Ectodermal cell (in vitro differentiated cells): ENCODE measurements around the gene C2orf49.
A peak's percentile ranks its signal among the peaks of the same experiment; 100 is the strongest.

ENCODE experiments used
- H3K27ac ChIP-seq: 2 replicates; pipeline ENCODE4 v1.7.0; 2013; ENCODE audit warnings: mild to moderate bottlenecking, low read depth, low read length; ENCODE audit not compliant: insufficient read depth, poor library complexity, severe bottlenecking
- H3K27me3 ChIP-seq: 2 replicates; pipeline ENCODE4 v1.7.0; 2013; ENCODE audit warnings: mild to moderate bottlenecking, low read length; ENCODE audit not compliant: insufficient read depth, control insufficient read depth, poor library complexity, severe bottlenecking
- H3K36me3 ChIP-seq: one replicate; pipeline ENCODE4 v1.7.0; 2013; ENCODE audit warnings: low read length; ENCODE audit not compliant: control insufficient read depth, insufficient read depth
- H3K4me1 ChIP-seq: one replicate; pipeline ENCODE4 v1.7.0; 2013; ENCODE audit warnings: low read length; ENCODE audit not compliant: control insufficient read depth, insufficient read depth
- H3K4me3 ChIP-seq: 2 replicates; pipeline ENCODE4 v1.7.0; 2013; ENCODE audit warnings: low read depth, low read length, control low read depth; ENCODE audit not compliant: insufficient read depth
- H3K9me3 ChIP-seq: 2 replicates; pipeline ENCODE4 v1.7.0; 2013; ENCODE audit warnings: mild to moderate bottlenecking, low read length, moderate library complexity; ENCODE audit not compliant: control insufficient read depth
- WGBS, 2 experiments: methylation state at CpG; one replicate each; pipeline ENCODE4 v1.1.7; 2013; ENCODE audit warnings: missing lambda C conversion rate in 2 of 2; 5-methylcytosine and 5-hydroxymethylcytosine counted together

The C2orf49 gene

GRCh38 chr2:105390454-105390853 lies 53.1 kb downstream of the C2orf49 start:
- Histone ChIP-seq H3K27me3 (no peaks in the 10 kb centered on the region), H3K27ac (no peak overlapping the region), H3K36me3 (peaks cover 7% of the 10 kb centered on the region), H3K4me3 (no peak overlapping the region), H3K4me1 (no peaks in the 10 kb centered on the region), H3K9me3 (no peaks in the 10 kb centered on the region)

- 94 to 96% methylated on average over 5 of the region's 5 CpGs for WGBS, 2 experiments
These were observed 53.8 kb downstream of the C2orf49 start for GRCh38 chr2:105391058-105391627.

GRCh38 chr2:105391763-105392662 lies 54.7 kb downstream of the C2orf49 start:
- Histone ChIP-seq H3K9me3 (no peaks in the 10 kb centered on the region), H3K36me3 (no peaks in the 10 kb centered on the region), H3K27ac (no peak overlapping the region), H3K4me1 (no peaks in the 10 kb centered on the region), H3K4me3 (no peak overlapping the region), H3K27me3 (no peaks in the 10 kb centered on the region)
- WGBS, 2 experiments = 95% methylated on average over 9 of the region's 9 CpGs

More at GRCh38 chr2:105391058-105391627, 53.8 kb downstream of the C2orf49 start:
- Histone ChIP-seq H3K27me3 (no peaks in the 10 kb centered on the region), H3K9me3 (no peaks in the 10 kb centered on the region), H3K4me1 (no peaks in the 10 kb centered on the region), H3K36me3 (no peaks in the 10 kb centered on the region), H3K27ac (no peak overlapping the region), H3K4me3 (no peak overlapping the region)

GRCh38 chr2:105393373-105394055 lies 56.2 kb downstream of the C2orf49 start:
- no peak overlapping the region for H3K4me3 ChIP-seq
- peaks cover 7% of the 10 kb centered on the region for H3K4me1 ChIP-seq
- no peak overlapping the region for H3K27ac ChIP-seq
- no peaks in the 10 kb centered on the region for H3K9me3 ChIP-seq
- 96 to 97% methylated on average over 13 of the region's 13 CpGs for WGBS, 2 experiments
- no peaks in the 10 kb centered on the region for H3K36me3 ChIP-seq
- H3K27me3 ChIP-seq = no peaks in the 10 kb centered on the region

GRCh38 chr2:105394951-105395611 lies 57.7 kb downstream of the C2orf49 start:
- H3K4me1 ChIP-seq = peaks cover 7% of the 10 kb centered on the region
- H3K4me3 ChIP-seq = no peak overlapping the region
- H3K36me3 ChIP-seq = no peaks in the 10 kb centered on the region
- no peaks in the 10 kb centered on the region for H3K9me3 ChIP-seq
- peaks cover 11% of the 10 kb centered on the region for H3K27me3 ChIP-seq
- no peak overlapping the region for H3K27ac ChIP-seq
- WGBS, 2 experiments = 93 to 95% methylated on average over 12 of the region's 12 CpGs

GRCh38 chr2:105395691-105396090 lies 58.4 kb downstream of the C2orf49 start:
- Histone ChIP-seq H3K36me3 (no peaks in the 10 kb centered on the region), H3K4me1 (peaks cover 7% of the 10 kb centered on the region), H3K9me3 (no peaks in the 10 kb centered on the region), H3K27me3 (peaks cover 12% of the 10 kb centered on the region), H3K27ac (no peak overlapping the region), H3K4me3 (no peak overlapping the region)
- WGBS, 2 experiments = 95 to 96% methylated on average over 7 of the region's 7 CpGs

- Histone ChIP-seq H3K36me3 (no peaks in the 10 kb centered on the region), H3K4me3 (no peak overlapping the region), H3K9me3 (no peaks in the 10 kb centered on the region), H3K27ac (no peak overlapping the region), H3K27me3 (peaks cover 12% of the 10 kb centered on the region), H3K4me1 (peaks cover 7% of the 10 kb centered on the region)
- WGBS, 2 experiments = 89 to 93% methylated on average over 12 of the region's 12 CpGs
These were observed 59.1 kb downstream of the C2orf49 start for GRCh38 chr2:105396254-105397024.

GRCh38 chr2:105397025-105397722 lies 59.8 kb downstream of the C2orf49 start:
- Histone ChIP-seq H3K9me3 (no peaks in the 10 kb centered on the region), H3K27me3 (peaks cover 12% of the 10 kb centered on the region), H3K27ac (no peak overlapping the region), H3K4me1 (peaks cover 7% of the 10 kb centered on the region), H3K4me3 (no peak overlapping the region), H3K36me3 (no peaks in the 10 kb centered on the region)
- 79 to 81% methylated on average over 11 of the region's 13 CpGs for WGBS, 2 experiments

GRCh38 chr2:105397953-105398335 lies 60.6 kb downstream of the C2orf49 start:
- Histone ChIP-seq H3K4me3 (peak overlapping the region; percentile 88), H3K36me3 (no peaks in the 10 kb centered on the region), H3K27ac (no peak overlapping the region), H3K27me3 (peaks cover 12% of the 10 kb centered on the region), H3K4me1 (peaks cover 7% of the 10 kb centered on the region), H3K9me3 (no peaks in the 10 kb centered on the region)
- 29 to 36% methylated on average over 2 to 6 of the region's 6 CpGs for WGBS, 2 experiments
